SK-N-MC (cell line): ENCODE results near the gene GABRD.

Experiments used
- EZH2 ChIP-seq: fragments of 200-600 bp; sonication (generic); IDR thresholded peaks from one replicate; pipeline ENCODE4 v1.6.1; 2017; ENCODE audit warnings: antibody characterized with exemption
- FOXP2 ChIP-seq: optimal IDR thresholded peaks from 2 replicates; pipeline ENCODE3; 2011; ENCODE audit warnings: mild to moderate bottlenecking, moderate library complexity; ENCODE audit not compliant: insufficient read depth; ENCODE audit errors: extremely low read length, control extremely low read depth
- POLR2AphosphoS5 ChIP-seq: IDR thresholded peaks from 2 replicates; pipeline ENCODE4 v1.6.1; 2012; ENCODE audit warnings: mild to moderate bottlenecking, low read depth, low read length, borderline replicate concordance

DNA sequence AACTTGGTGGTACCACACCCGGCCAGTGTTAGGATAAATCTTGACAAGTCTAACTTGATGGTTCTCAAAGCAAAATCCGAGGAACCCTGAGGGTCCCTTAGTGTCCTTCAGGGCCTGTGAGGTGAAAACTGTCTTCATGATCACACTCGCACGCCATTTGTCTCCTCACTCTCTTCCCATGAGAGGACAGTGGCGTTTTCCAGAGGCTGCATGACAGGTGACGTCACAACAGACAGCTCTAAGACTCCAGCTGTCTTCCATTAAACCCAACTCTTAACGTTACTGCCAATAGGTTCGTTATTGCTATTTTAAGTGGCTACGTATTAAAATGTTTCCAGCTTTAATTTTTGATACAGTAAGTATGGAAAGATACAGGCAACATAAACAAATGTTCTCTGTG, 29.4 kb upstream of the GABRD start:
- TF ChIP-seq POLR2AphosphoS5, result no peak
- TF ChIP-seq EZH2, result no peak
- TF ChIP-seq FOXP2, result no peak
